Measurements from ENCODE around the gene PTPRT. TPM values are rescaled to one million over a fixed set of nuclear protein-coding genes. Genes with fewer than 3 reads are reported as not detected.

PTPRT gene
- total and polyA plus RNA-seq, 4 donors, result 0.14 to 2.8 (median 0.40) TPM

- Histone ChIP-seq H3K27me3 (ENCODE audit: control insufficient read depth in 4 of 4, insufficient read depth in 4 of 4, low read length in 3 of 4) (no peaks in the 10 kb centered on the region), H3K36me3 (ENCODE audit: control insufficient read depth in 4 of 4, insufficient read depth in 3 of 4, low read depth in 1 of 4, low read length in 3 of 4) (no peaks in the 10 kb centered on the region), H3K4me1 (ENCODE audit: control insufficient read depth in 4 of 4, insufficient read depth in 4 of 4, low read length in 3 of 4) (no peaks in the 10 kb centered on the region), H3K9me3 (ENCODE audit: control insufficient read depth in 4 of 4, low read length in 3 of 4) (peaks cover 0 to 2% (median under 1%) of the 10 kb centered on the region in 4 donors), H3K4me3 (ENCODE audit: low read depth in 1 of 3, low read length in 3 of 3) (no peak overlapping the region), H3K27ac (ENCODE audit: low read depth in 1 of 2, low read length in 2 of 2) (no peak overlapping the region), H3K9ac (ENCODE audit: low read depth in 1 of 2, low read length in 2 of 2) (no peak overlapping the region)
- DNase-seq (ENCODE audit: low spot score), result no peak
- 41% methylated on average over 2 of the region's 2 CpGs for WGBS
- TF ChIP-seq GABPA (IDR thresholded peaks at IDR 0.05 in 1 of 2, conservative IDR thresholded peaks at IDR 0.05 in 1 of 2) (no peak), FOXA2 (IDR thresholded peaks at IDR 0.05) (no peak), JUND (IDR thresholded peaks at IDR 0.05) (no peak), REST (IDR thresholded peaks at IDR 0.05) (no peak), HNF4A (conservative IDR thresholded peaks at IDR 0.05) (no peak), RAD21 (IDR thresholded peaks at IDR 0.05) (no peak), YY1 (IDR thresholded peaks at IDR 0.05) (no peak), RXRA (IDR thresholded peaks at IDR 0.05) (no peak), ZBTB33 (IDR thresholded peaks at IDR 0.05) (no peak), FOXA1 (IDR thresholded peaks at IDR 0.05) (no peak), HNF4G (IDR thresholded peaks at IDR 0.05) (no peak), NR2F2 (IDR thresholded peaks at IDR 0.05) (no peak), EGR1 (IDR thresholded peaks at IDR 0.05; ENCODE audit: low read depth in 2 of 2) (no peak), CTCF (IDR thresholded peaks at IDR 0.05; ENCODE audit: low read depth, low read length, missing input control) (no peak), MAX (IDR thresholded peaks at IDR 0.05) (no peak), TAF1 (conservative IDR thresholded peaks at IDR 0.05) (no peak)
Measured at GRCh38 chr20:42747765-42748411, 441.8 kb downstream of the PTPRT start.

All from liver (tissue), 9 donors.